ENCODE data around the gene PI4KA.

- TF ChIP-seq CTCF (conservative IDR thresholded peaks at IDR 0.05 in 1 of 2, IDR thresholded peaks at IDR 0.05 in 1 of 2; ENCODE audit: low read depth in 1 of 2, low read length in 2 of 2) (no peak), EZH2 (IDR thresholded peaks at IDR 0.05; ENCODE audit: low read length, missing control alignments) (no peak)
Observed at GRCh38 chr22:20666560-20666959, 192.1 kb downstream of the PI4KA start.
